HepG2 (cell line): Measurements from ENCODE around the gene UBE2Q1. TPM values are rescaled to one million over a fixed set of nuclear protein-coding genes. Genes with fewer than 3 reads are reported as not detected.
A peak's percentile ranks its signal among the peaks of the same experiment; 100 is the strongest.

Experiments
- ARID2 ChIP-seq: sonication (generic); formaldehyde crosslinking; IDR thresholded peaks from 2 replicates; pipeline ENCODE4 v1.8.1; 2022; ENCODE audit warnings: mild to moderate bottlenecking, missing genetic modification reagents, borderline replicate concordance
- ARID4A ChIP-seq: sonication (generic); formaldehyde crosslinking; IDR thresholded peaks from 2 replicates; pipeline ENCODE4 v1.5.0; 2020; ENCODE audit warnings: mild to moderate bottlenecking, missing genetic modification reagents, borderline replicate concordance
- CHD4 ChIP-seq: fragments of 200-600 bp; sonication (generic); IDR thresholded peaks from 2 replicates; pipeline ENCODE4 v1.7.0; 2017; ENCODE audit warnings: mild to moderate bottlenecking, low read length, borderline replicate concordance
- CREB1 ChIP-seq, 2 experiments: fragments of 450-650 bp in 1 of 2; IDR thresholded peaks; 2 replicates each; pipeline ENCODE4 v1.6.1; 2016 to 2017; ENCODE audit warnings: control low read depth in 1 of 2, mild to moderate bottlenecking in 1 of 2, missing compliant biosample characterization in 1 of 2, missing genetic modification characterization in 1 of 2
- FOXO1 ChIP-seq: sonication (generic); formaldehyde crosslinking; IDR thresholded peaks from 2 replicates; pipeline ENCODE4 v1.4.0; 2020; ENCODE audit warnings: missing genetic modification reagents
- HMGXB4 ChIP-seq, 2 experiments: sonication (generic) in 1 of 2; formaldehyde crosslinking in 1 of 2; IDR thresholded peaks; 2 replicates each; pipeline versions ENCODE4 v1.4.0 to v1.6.1; 2018 to 2020; ENCODE audit warnings: missing genetic modification reagents in 2 of 2, borderline replicate concordance in 1 of 2, low read depth in 1 of 2, mild to moderate bottlenecking in 1 of 2, missing biosample characterization in 1 of 2
- PAWR ChIP-seq: sonication (generic); formaldehyde crosslinking; IDR thresholded peaks from 2 replicates; pipeline ENCODE4 v1.4.0; 2020; ENCODE audit warnings: missing genetic modification reagents, mild to moderate bottlenecking, borderline replicate concordance
- POGZ ChIP-seq: sonication (generic); formaldehyde crosslinking; IDR thresholded peaks from 2 replicates; pipeline ENCODE4 v1.4.0; 2020; ENCODE audit warnings: mild to moderate bottlenecking, missing genetic modification reagents
- RCOR2 ChIP-seq: IDR thresholded peaks from 2 replicates; pipeline ENCODE4 v1.6.1; 2016; ENCODE audit warnings: missing biosample characterization, missing genetic modification reagents
- SIN3B ChIP-seq: fragments of 150-350 bp; IDR thresholded peaks from 2 replicates; pipeline ENCODE4 v1.6.1; 2014; ENCODE audit warnings: low read length
- SIX1 ChIP-seq: sonication (generic); formaldehyde crosslinking; IDR thresholded peaks from 2 replicates; pipeline ENCODE4 v1.4.0; 2020; ENCODE audit warnings: missing genetic modification reagents, borderline replicate concordance
- STAT6 ChIP-seq: sonication (generic); formaldehyde crosslinking; IDR thresholded peaks from 2 replicates; pipeline ENCODE4 v1.4.0; 2020; ENCODE audit warnings: missing genetic modification reagents, mild to moderate bottlenecking, borderline replicate concordance
- ZC3H13 ChIP-seq: sonication (generic); formaldehyde crosslinking; IDR thresholded peaks from 2 replicates; pipeline ENCODE4 v1.8.1; 2023; ENCODE audit warnings: mild to moderate bottlenecking, missing genetic modification reagents, moderate library complexity
- ZFP41 ChIP-seq: sonication (generic); formaldehyde crosslinking; IDR thresholded peaks from 2 replicates; pipeline ENCODE4 v1.4.0; 2020; ENCODE audit warnings: mild to moderate bottlenecking, missing genetic modification reagents, borderline replicate concordance
- ZFP82 ChIP-seq: sonication (generic); formaldehyde crosslinking; IDR thresholded peaks from 2 replicates; pipeline ENCODE4 v1.5.1; 2020; ENCODE audit warnings: mild to moderate bottlenecking, missing genetic modification reagents, borderline replicate concordance
- ZGPAT ChIP-seq: IDR thresholded peaks from 2 replicates; pipeline ENCODE4 v1.6.1; 2016; ENCODE audit warnings: mild to moderate bottlenecking
- ZNF580 ChIP-seq: IDR thresholded peaks from 2 replicates; pipeline ENCODE4 v1.6.1; 2016; ENCODE audit warnings: low read depth, borderline replicate concordance
- polyA plus RNA-seq, 8 experiments: library from polyadenylated mRNA; depleted of rRNA in 3 of 8; stranded (reverse) in 7 of 8; unstranded in 1 of 8; fragments of >200 nt; fragmentation: Illumina TruSeq in 4 of 8; extraction: Trizol in 4 of 8; gene quantifications; 2 replicates each; pipeline versions ENCODE4 v1.2.1 to v1.2.3, GENCODE V29; 2011 to 2016; ENCODE audit warnings: low read depth in 4 of 8, missing spikeins in 1 of 8, mixed read lengths in 1 of 8; ENCODE audit not compliant: insufficient read depth in 1 of 8
- total RNA-seq, 5 experiments: library from RNA; depleted of rRNA; stranded (reverse); fragments of >200 nt; fragmentation: Illumina TruSeq; extraction: Trizol; gene quantifications; 2 replicates each; pipeline ENCODE4 v1.2.3, GENCODE V29; 2016; ENCODE audit warnings: low read depth in 1 of 5

The UBE2Q1 gene
- total and polyA plus RNA-seq, 2 of the 13 experiments (the other 11 are each of a cell fraction or from before 2014, with no cell fraction given) = 11.7 to 41.7 TPM

- TF ChIP-seq ZFP82 (CRISPR knock-in tag) (peak; percentile 97), RCOR2 (CRISPR knock-in tag) (no peak), ARID4A (CRISPR knock-in tag) (peak; percentile 94), PAWR (no peak), ZFP41 (no peak), ZGPAT (peak; percentile 88), HMGXB4 (CRISPR knock-in tag; IDR thresholded peaks at IDR 0.05; ENCODE audit: borderline replicate concordance in 1 of 2, low read depth in 1 of 2) (no peak), CHD4 (no peak), CREB1 (IDR thresholded peaks at IDR 0.05) (no peak), CREB1 (CRISPR knock-in tag; IDR thresholded peaks at IDR 0.05) (no peak), SIX1 (CRISPR knock-in tag) (0 out of 2 replicates have a peak, but pooled peaks have one; percentile 31), POGZ (CRISPR knock-in tag) (peak; percentile 15; the same call in 1 of the 2 replicates), STAT6 (no peak), ZNF580 (CRISPR knock-in tag) (peak; percentile 96; the same call in 1 of the 2 replicates), ARID2 (CRISPR knock-in tag) (0 out of 2 replicates have a peak, but pooled peaks have one; percentile 60), FOXO1 (CRISPR knock-in tag) (peak; percentile 83), SIN3B (no peak), ZC3H13 (CRISPR knock-in tag) (peak; percentile 70)
Measured at GRCh38 chr1:154567386-154568156, 9.1 kb upstream of the UBE2Q1 start, which contains the start of gene CHRNB2 (continued).
